Measurements from ENCODE around the gene IL17REL. TPM values are rescaled to one million over a fixed set of nuclear protein-coding genes. Genes with fewer than 3 reads are reported as not detected.
A peak's percentile ranks its signal among the peaks of the same experiment; 100 is the strongest.

IL17REL gene
- total RNA-seq, 1 donor from 2014 or later, result not detected

DNA sequence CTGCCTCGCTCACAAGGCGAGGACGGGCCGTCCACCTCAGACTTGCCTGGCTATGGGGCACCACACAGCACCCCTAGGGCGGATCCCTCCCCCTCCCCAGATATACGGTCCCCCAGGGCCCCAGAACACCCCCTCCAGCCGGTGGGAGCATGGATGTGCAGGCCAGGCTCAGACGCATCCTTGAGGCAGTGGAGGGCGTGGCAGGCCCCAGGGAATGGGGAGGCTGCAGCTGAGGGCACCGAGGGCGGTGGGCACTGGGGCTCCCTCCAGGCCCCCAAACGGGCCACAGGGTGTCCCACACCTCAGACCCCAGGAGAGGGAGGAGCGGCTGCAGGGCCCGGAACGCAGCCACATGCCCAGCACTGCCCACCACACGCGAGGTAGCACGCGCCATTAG is 33.5 kb upstream of the IL17REL start:
- peak; percentile 21 for ATAC-seq

DNA sequence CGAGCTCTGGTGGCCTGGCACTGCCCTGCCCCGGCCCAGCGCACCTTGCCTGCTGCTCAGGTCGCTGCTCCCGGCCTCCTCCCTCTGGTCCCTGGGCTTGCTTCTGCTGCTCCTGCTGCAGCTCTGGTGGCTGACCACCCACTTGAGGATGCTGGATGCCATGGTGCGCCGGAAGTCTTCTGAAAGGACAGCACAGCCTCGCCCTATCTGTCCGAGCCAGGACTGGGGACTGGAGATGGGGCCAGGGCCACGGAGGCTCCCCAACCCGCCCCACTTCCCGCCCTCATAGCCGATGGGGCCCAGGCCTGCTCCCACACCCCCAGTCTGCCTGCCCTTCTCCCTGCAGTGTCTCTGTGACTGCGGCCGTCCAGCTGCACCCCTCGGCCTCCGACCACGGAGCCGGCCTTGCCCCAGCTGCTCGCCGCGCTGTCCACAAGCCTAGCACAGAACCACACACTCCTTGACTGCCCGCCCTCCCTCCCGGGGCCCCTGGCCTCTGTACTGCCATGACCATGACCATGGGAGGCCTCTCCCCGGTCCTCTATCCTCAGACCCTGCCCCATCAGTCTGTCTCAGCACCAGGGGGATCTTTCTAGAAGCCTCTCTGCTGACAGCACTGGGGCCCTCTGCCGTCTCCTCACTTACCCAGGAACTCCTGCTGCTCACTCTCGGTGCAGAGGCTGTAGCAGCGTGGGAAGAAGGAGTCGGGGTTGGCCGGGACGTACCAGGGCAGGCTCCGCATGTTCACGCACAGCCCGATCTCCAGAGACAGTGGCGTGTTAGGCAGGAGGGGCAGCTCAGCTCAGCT is 32.9 kb upstream of the IL17REL start:
- no peak for ATAC-seq

DNA sequence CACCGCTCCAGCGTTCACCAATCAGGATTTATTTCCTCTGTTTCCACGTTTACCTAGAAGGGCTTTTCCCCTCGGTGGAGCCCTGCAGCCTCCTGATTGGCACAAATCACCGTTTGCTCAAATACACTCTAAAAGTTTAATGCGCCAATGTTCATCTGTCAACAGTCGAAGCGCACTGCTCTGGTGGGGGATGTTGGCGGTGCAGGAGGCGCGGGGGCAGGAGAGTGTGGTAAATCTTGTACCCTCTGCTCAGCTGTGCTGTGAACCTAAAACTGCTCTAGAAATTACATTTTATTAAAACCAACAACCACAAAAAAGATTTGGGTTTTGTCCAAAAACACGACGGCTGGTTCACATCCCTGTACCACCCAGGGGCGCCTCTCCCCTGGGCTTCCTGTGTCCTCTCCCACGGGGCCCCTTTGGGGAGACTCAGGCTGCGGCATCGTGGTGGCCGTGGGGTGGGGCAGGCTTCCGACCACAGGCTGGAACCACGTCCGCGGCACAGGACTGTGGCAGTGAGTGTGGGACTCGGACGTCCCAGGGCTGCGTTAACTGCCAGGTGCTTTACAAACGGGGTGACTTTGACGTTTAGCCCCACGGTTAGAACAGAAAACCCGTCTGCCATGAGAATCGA is 32.0 kb upstream of the IL17REL start:
- ATAC-seq, result no peak

GRCh38 chr22:50041361-50042065 is 28.9 kb upstream of the IL17REL start:
- peak; percentile 24 for ATAC-seq

- no peak for ATAC-seq
These were observed 28.2 kb upstream of the IL17REL start for GRCh38 chr22:50040717-50041116.

- ATAC-seq, result no peak
These were observed 27.3 kb upstream of the IL17REL start for GRCh38 chr22:50039669-50040443.

DNA sequence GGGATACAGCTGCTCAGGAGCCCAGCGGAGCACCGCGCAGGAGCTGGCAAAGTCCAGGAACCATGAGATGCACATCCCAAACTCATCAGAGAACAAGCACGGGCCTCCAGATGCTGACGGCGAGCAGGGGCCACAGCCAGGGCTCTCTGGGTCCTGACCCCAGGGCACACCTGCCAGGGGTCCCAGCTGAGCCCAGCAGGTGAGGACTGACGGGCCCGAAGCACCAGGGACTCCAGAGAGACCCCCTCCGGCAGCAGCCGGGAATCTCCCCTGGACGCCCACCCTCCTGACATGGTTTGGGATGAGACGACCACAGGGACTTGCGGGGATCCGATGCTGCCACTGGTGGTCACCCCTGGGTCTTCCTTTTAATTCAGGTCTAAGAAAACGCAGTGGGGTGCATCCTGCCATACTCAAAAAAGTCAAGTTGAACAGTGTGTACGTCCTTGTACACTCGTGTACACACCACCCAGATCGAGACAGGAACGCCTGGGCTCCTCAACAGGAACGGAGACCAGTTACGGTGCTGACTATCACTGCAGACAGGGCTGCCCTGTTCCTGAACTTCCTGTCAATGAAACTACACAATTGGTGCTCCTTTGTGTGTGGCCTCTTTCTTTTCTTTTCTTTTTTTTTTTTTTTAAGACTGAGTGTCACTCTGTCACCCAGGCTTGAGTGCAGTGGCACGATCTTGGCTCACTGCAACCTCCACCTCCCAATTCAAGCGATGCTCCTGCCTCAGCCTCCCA is 23.6 kb upstream of the IL17REL start:
- ATAC-seq, result no peak

DNA sequence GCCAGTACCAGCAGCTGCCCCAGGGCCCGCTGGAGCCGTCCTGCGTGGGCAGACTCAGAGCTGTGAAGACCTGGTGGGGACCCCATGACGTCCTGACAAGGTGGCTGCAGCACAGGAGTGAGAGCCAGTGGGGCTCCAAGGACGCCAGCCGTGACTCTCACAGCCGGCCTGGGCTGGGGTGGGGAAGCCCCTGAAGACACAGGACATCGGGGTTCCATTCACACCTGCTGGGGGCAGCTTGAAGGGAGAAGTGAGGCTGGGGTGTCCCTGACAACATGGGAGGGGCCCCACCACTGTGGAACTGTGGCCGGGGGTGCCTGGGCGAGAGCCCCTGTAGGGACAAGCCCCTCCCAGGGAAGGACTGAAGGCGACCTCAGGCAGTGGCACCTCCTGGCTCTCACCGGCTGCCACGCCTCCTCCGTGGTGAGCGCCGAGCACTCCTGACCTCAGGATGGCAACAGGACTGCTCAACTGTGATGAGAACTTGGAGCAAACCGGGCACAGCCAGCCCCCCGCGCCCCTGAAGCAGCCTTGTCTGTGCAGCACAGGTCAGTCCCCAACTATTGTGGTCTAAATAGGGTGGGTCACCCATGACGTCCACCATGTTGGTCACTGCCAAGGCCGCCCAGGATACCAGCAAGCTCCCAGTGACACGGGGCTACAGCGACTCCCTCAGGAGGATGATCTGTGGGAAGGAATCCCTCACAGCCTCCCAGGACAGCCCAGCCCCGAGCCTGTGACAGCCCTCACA is 22.7 kb upstream of the IL17REL start:
- ATAC-seq, result no peak

GRCh38 chr22:50034126-50035081 is 21.8 kb upstream of the IL17REL start:
- ATAC-seq, result no peak

GRCh38 chr22:50032941-50033601 is 20.5 kb upstream of the IL17REL start:
- ATAC-seq, result no peak

DNA sequence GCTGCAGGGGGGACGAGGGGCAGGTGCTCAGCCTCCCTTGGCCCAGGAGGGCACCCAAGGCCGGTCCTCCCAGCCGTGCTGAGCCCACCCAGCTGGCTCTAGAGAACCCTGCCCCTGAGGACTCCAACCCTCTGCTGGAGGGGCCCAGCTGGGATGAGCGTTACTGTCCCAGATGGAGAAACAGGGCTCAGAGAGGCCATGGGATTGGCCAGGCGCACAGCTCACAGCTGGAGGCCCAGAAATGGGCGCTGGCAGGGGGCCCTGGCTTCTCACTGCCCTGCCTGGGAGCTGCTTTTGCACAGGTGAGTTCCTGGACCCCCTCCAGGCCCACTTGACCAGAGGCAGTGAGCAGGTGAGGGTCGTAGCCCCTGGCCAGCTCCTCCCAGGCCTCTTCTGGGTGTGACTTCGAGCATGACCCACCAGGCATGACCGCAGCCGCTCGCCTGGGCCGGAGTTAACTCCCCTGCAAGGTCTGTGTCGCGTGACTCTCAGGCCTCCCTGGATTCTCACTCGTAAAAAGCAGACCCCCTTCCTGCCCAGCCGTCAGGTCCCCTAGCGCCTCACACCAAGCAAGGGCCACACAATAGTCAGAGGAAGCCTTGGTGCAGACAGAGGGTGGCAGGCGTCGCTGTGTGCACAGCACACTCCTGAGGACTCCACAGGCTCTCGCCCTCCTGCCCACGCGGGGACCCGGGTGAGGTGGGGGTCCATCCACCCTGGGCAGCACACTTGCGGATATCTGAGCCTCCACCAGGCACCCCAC is 19.7 kb upstream of the IL17REL start:
- ATAC-seq, result no peak

- no peak for ATAC-seq
These were observed 18.9 kb upstream of the IL17REL start for GRCh38 chr22:50031189-50032091.

GRCh38 chr22:50030297-50031188 is 18.0 kb upstream of the IL17REL start:
- ATAC-seq, result peak; percentile 79

GRCh38 chr22:50027639-50028537 is 15.3 kb upstream of the IL17REL start:
- ATAC-seq, result peak; percentile 60

- ATAC-seq, result no peak
These were observed 13.4 kb upstream of the IL17REL start for GRCh38 chr22:50025993-50026392.

All from esophagus mucosa (tissue), 1 donor.